Mesenchymal stem cell (in vitro differentiated cells and primary cell): ENCODE data around the gene SOHLH1.
A peak's percentile ranks its signal among the peaks of the same experiment; 100 is the strongest.

Source experiments
- DNase-seq: peaks from one replicate; pipeline ENCODE4 v3.0.0-alpha.2; 2013
- H2AFZ ChIP-seq: one replicate; pipeline ENCODE4 v1.6.1; 2013; ENCODE audit warnings: low read depth, mild to moderate bottlenecking, control low read depth, inconsistent platforms, low read length, moderate library complexity
- H2AK5ac ChIP-seq: 2 replicates; pipeline ENCODE4 v1.6.1; 2013; ENCODE audit warnings: low read length, moderate library complexity, mild to moderate bottlenecking, inconsistent platforms; ENCODE audit not compliant: severe bottlenecking
- H2BK120ac ChIP-seq: one replicate; pipeline ENCODE4 v1.6.1; 2013; ENCODE audit warnings: low read depth, mild to moderate bottlenecking, inconsistent platforms, low read length, moderate library complexity
- H2BK12ac ChIP-seq, 2 experiments: one replicate each; pipeline ENCODE4 v1.6.1; 2013; ENCODE audit warnings: inconsistent platforms in 2 of 2, low read length in 2 of 2, mild to moderate bottlenecking in 2 of 2, moderate library complexity in 2 of 2, control low read depth in 1 of 2
- H2BK15ac ChIP-seq: one replicate; pipeline ENCODE4 v1.6.1; 2013; ENCODE audit warnings: mild to moderate bottlenecking, low read depth, inconsistent platforms; ENCODE audit not compliant: poor library complexity, severe bottlenecking
- H2BK5ac ChIP-seq: 2 replicates; pipeline ENCODE4 v1.6.1; 2013; ENCODE audit warnings: low read depth, mild to moderate bottlenecking, low read length, control low read depth, inconsistent platforms; ENCODE audit not compliant: poor library complexity, severe bottlenecking
- H3K14ac ChIP-seq, 2 experiments: one replicate each; pipeline ENCODE4 v1.6.1; 2013; ENCODE audit warnings: inconsistent platforms in 2 of 2, low read length in 2 of 2, control low read depth in 1 of 2, mild to moderate bottlenecking in 1 of 2, moderate library complexity in 1 of 2
- H3K18ac ChIP-seq, 2 experiments: one replicate each; pipeline ENCODE4 v1.6.1; 2013; ENCODE audit warnings: inconsistent platforms in 2 of 2, low read length in 2 of 2, control low read depth in 1 of 2, low read depth in 1 of 2, mild to moderate bottlenecking in 1 of 2
- H3K23ac ChIP-seq, 2 experiments: one replicate each; pipeline ENCODE4 v1.6.1; 2013; ENCODE audit warnings: inconsistent platforms in 2 of 2, low read length in 2 of 2, mild to moderate bottlenecking in 2 of 2, moderate library complexity in 2 of 2, control low read depth in 1 of 2
- H3K27ac ChIP-seq: 2 replicates; pipeline ENCODE4 v1.5.1; 2013; ENCODE audit warnings: mild to moderate bottlenecking, moderate library complexity, low read length, control low read depth, inconsistent platforms; ENCODE audit not compliant: poor library complexity, severe bottlenecking
- H3K27me3 ChIP-seq, 2 experiments: 2 replicates each; pipeline versions ENCODE4 v1.6.1 to v1.7.0; 2013; ENCODE audit warnings: low read length in 2 of 2, mild to moderate bottlenecking in 2 of 2, moderate library complexity in 2 of 2, control low read depth in 1 of 2, inconsistent platforms in 1 of 2; ENCODE audit not compliant: control insufficient read depth in 1 of 2, insufficient read depth in 1 of 2
- H3K36me3 ChIP-seq, 2 experiments: 2 replicates each; pipeline versions ENCODE4 v1.6.1 to v1.7.0; 2013; ENCODE audit warnings: low read length in 2 of 2, control low read depth in 1 of 2, inconsistent platforms in 1 of 2, low read depth in 1 of 2, mild to moderate bottlenecking in 1 of 2; ENCODE audit not compliant: insufficient read depth in 2 of 2, control insufficient read depth in 1 of 2
- H3K4ac ChIP-seq, 2 experiments: one replicate each; pipeline ENCODE4 v1.6.1; 2013; ENCODE audit warnings: inconsistent platforms in 2 of 2, low read length in 2 of 2, mild to moderate bottlenecking in 2 of 2, moderate library complexity in 2 of 2, control low read depth in 1 of 2, low read depth in 1 of 2
- H3K4me1 ChIP-seq: 2 replicates; pipeline ENCODE4 v1.6.1; 2013; ENCODE audit warnings: low read depth, low read length, control low read depth; ENCODE audit not compliant: control insufficient read depth, insufficient read depth
- H3K4me2 ChIP-seq: 2 replicates; pipeline ENCODE4 v1.6.1; 2013; ENCODE audit warnings: low read length, mild to moderate bottlenecking, inconsistent platforms; ENCODE audit not compliant: poor library complexity, severe bottlenecking
- H3K4me3 ChIP-seq, 2 experiments: 2 replicates each; pipeline versions ENCODE4 v1.5.1 to v1.7.0; 2013; ENCODE audit warnings: low read length in 2 of 2, mild to moderate bottlenecking in 2 of 2, control low read depth in 1 of 2, low read depth in 1 of 2; ENCODE audit not compliant: insufficient read depth in 1 of 2
- H3K79me1 ChIP-seq: replicated peaks from 2 replicates; pipeline ENCODE4 v1.6.1; 2013; ENCODE audit warnings: mild to moderate bottlenecking, control low read depth, low read length, inconsistent platforms; ENCODE audit not compliant: poor library complexity, severe bottlenecking
- H3K9ac ChIP-seq: 2 replicates; pipeline ENCODE4 v1.7.0; 2013; ENCODE audit warnings: mild to moderate bottlenecking, low read length, moderate library complexity
- H3K9me3 ChIP-seq: 2 replicates; pipeline ENCODE4 v1.7.0; 2013; ENCODE audit warnings: mild to moderate bottlenecking, low read length; ENCODE audit not compliant: control insufficient read depth
- H4K8ac ChIP-seq: one replicate; pipeline ENCODE4 v1.6.1; 2013; ENCODE audit warnings: inconsistent platforms, mild to moderate bottlenecking, low read length, moderate library complexity
- H4K91ac ChIP-seq: one replicate; pipeline ENCODE4 v1.6.1; 2013; ENCODE audit warnings: mild to moderate bottlenecking, low read length, inconsistent platforms
- WGBS: methylation state at CpG from one replicate; pipeline ENCODE4 v1.1.7; 2013; ENCODE audit warnings: mixed read lengths; 5-methylcytosine and 5-hydroxymethylcytosine counted together

The SOHLH1 gene

GRCh38 chr9:135722365-135722764 lies 23.1 kb upstream of the SOHLH1 start:
- Histone ChIP-seq H2AK5ac (no peak overlapping the region), H3K4me1 (no peaks in the 10 kb centered on the region), H3K14ac (no peak overlapping the region), H2BK5ac (no peak overlapping the region), H3K4me3 (no peak overlapping the region), H4K91ac (no peak overlapping the region), H3K9ac (no peak overlapping the region), H3K27me3 (peaks cover 9 to 54% of the 10 kb centered on the region in 2 experiments), H3K23ac (no peak overlapping the region), H3K79me1 (no peaks in the 10 kb centered on the region), H2BK15ac (no peak overlapping the region), H3K4ac (no peak overlapping the region), H3K27ac (no peak overlapping the region), H2BK12ac (no peak overlapping the region), H3K36me3 (peaks cover 0 to 3% of the 10 kb centered on the region in 2 experiments), H2AFZ (no peak overlapping the region), H3K18ac (no peak overlapping the region), H2BK120ac (no peak overlapping the region), H3K4me2 (no peak overlapping the region), H4K8ac (no peak overlapping the region), H3K9me3 (no peaks in the 10 kb centered on the region)
- no peak for DNase-seq
- 83% methylated on average over 18 of the region's 18 CpGs for WGBS

- H2BK15ac ChIP-seq: no peak overlapping the region
- H3K4ac ChIP-seq: no peak overlapping the region
- H3K14ac ChIP-seq: no peak overlapping the region
- no peak overlapping the region for H2BK5ac ChIP-seq
- DNase-seq: no peak
- no peak overlapping the region for H3K27ac ChIP-seq
- H3K18ac ChIP-seq: no peak overlapping the region
- H3K9me3 ChIP-seq: no peaks in the 10 kb centered on the region
- H3K79me1 ChIP-seq: no peaks in the 10 kb centered on the region
- peaks cover 0 to 3% of the 10 kb centered on the region in 2 experiments for H3K36me3 ChIP-seq
- no peak overlapping the region for H2AFZ ChIP-seq
- no peak overlapping the region for H2BK120ac ChIP-seq
- H3K9ac ChIP-seq: no peak overlapping the region
- no peak overlapping the region for H3K23ac ChIP-seq
- peaks cover 1% of the 10 kb centered on the region for H3K4me1 ChIP-seq
- H4K91ac ChIP-seq: no peak overlapping the region
- peaks cover 34 to 69% of the 10 kb centered on the region in 2 experiments for H3K27me3 ChIP-seq
- no peak overlapping the region for H2BK12ac ChIP-seq
- peak overlapping the region in 1 of 2 experiments; percentile 30 for H3K4me3 ChIP-seq
- H2AK5ac ChIP-seq: no peak overlapping the region
- H4K8ac ChIP-seq: no peak overlapping the region
- WGBS: 82% methylated on average over 9 of the region's 9 CpGs
- H3K4me2 ChIP-seq: no peak overlapping the region
These were observed 20.2 kb upstream of the SOHLH1 start for GRCh38 chr9:135719472-135719871.

- H3K27me3 ChIP-seq: peaks cover 39 to 64% of the 10 kb centered on the region in 2 experiments
- no peaks in the 10 kb centered on the region for H3K9me3 ChIP-seq
- H4K8ac ChIP-seq: no peak overlapping the region
- H3K79me1 ChIP-seq: no peaks in the 10 kb centered on the region
- no peak overlapping the region for H3K4me2 ChIP-seq
- no peak overlapping the region for H3K4ac ChIP-seq
- peaks cover 3% of the 10 kb centered on the region for H3K4me1 ChIP-seq
- H3K9ac ChIP-seq: no peak overlapping the region
- peaks cover 0 to 3% of the 10 kb centered on the region in 2 experiments for H3K36me3 ChIP-seq
- H3K18ac ChIP-seq: no peak overlapping the region
- no peak overlapping the region for H2AK5ac ChIP-seq
- no peak overlapping the region for H3K23ac ChIP-seq
- H3K4me3 ChIP-seq: no peak overlapping the region
- no peak overlapping the region for H2BK5ac ChIP-seq
- H4K91ac ChIP-seq: no peak overlapping the region
- DNase-seq: no peak
- H2BK12ac ChIP-seq: no peak overlapping the region
- H3K27ac ChIP-seq: no peak overlapping the region
- H2AFZ ChIP-seq: no peak overlapping the region
- no peak overlapping the region for H2BK120ac ChIP-seq
- WGBS: 71% methylated on average over 15 of the region's 15 CpGs
- H2BK15ac ChIP-seq: no peak overlapping the region
- H3K14ac ChIP-seq: no peak overlapping the region
These were observed 19.3 kb upstream of the SOHLH1 start for GRCh38 chr9:135718616-135719015.

- WGBS: 82% methylated on average over 12 of the region's 13 CpGs
- H3K27ac ChIP-seq: no peak overlapping the region
- H3K4me2 ChIP-seq: no peak overlapping the region
- no peak overlapping the region for H4K91ac ChIP-seq
- H3K4me1 ChIP-seq: peaks cover 3% of the 10 kb centered on the region
- H3K79me1 ChIP-seq: no peaks in the 10 kb centered on the region
- H2BK5ac ChIP-seq: no peak overlapping the region
- no peak overlapping the region for H3K4ac ChIP-seq
- H4K8ac ChIP-seq: no peak overlapping the region
- H2BK12ac ChIP-seq: no peak overlapping the region
- peaks cover 0 to 3% of the 10 kb centered on the region in 2 experiments for H3K36me3 ChIP-seq
- H3K18ac ChIP-seq: no peak overlapping the region
- no peak overlapping the region for H2AK5ac ChIP-seq
- no peak overlapping the region for H2AFZ ChIP-seq
- H3K14ac ChIP-seq: no peak overlapping the region
- H3K9ac ChIP-seq: no peak overlapping the region
- no peak overlapping the region for H3K23ac ChIP-seq
- no peak overlapping the region for H2BK15ac ChIP-seq
- no peak for DNase-seq
- H3K4me3 ChIP-seq: no peak overlapping the region
- no peak overlapping the region for H2BK120ac ChIP-seq
- no peaks in the 10 kb centered on the region for H3K9me3 ChIP-seq
- H3K27me3 ChIP-seq: peaks cover 51 to 65% of the 10 kb centered on the region in 2 experiments
These were observed 18.1 kb upstream of the SOHLH1 start for GRCh38 chr9:135717410-135717809.
